HG03095 (cell line): ENCODE results near the gene SASH1.

Experiments
- ATAC-seq: cut with Tn5 transposase; IDR thresholded peaks from one replicate; pipeline ENCODE4 v1.9.1; 2021; ENCODE audit warnings: moderate library complexity; ENCODE audit not compliant: unreplicated experiment

SASH1 gene

DNA sequence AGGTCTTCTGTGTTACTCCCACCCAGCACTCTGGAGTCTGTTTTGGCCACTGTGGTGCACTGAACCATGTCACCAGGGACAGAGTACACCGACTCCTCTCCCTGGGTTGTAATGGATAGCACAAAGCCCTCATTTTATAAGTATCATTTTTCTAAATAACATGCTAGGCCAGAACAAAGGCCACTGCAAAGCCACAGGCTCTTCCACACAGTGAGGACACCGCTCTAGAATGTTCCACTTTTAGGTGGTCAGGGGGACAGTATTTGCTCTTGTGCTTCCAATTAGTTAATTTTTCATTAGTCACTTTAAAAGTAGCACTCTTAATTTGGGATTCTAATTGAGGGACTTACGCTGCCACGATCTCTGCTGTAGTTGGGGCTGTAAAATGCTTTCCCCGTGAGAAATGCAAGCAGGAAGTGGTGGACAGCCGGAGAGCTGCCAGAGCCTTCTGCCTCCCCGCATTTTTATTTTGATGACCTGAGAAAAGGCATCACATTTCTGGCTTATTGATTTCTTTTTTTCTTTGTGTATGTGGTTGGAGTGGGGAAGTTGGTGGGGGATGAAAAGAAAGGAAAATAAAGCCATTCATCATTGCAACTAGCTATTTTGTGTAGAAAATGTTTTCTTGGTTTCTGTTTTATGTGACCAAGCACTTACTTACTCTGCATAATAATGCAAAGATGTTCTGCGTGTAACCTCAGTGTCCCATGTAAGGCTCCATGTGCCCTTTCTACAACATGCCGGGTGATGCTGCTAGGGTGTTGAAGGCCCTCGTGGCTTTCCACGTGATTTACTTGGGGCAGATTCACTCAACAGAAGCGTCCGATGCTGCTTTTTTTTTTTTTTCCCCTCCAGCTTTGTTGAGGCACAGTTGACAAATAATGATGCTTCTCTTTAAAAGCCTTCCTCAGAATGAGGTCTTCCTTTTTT, 195.9 kb downstream of the SASH1 start:
- no peak for ATAC-seq

DNA sequence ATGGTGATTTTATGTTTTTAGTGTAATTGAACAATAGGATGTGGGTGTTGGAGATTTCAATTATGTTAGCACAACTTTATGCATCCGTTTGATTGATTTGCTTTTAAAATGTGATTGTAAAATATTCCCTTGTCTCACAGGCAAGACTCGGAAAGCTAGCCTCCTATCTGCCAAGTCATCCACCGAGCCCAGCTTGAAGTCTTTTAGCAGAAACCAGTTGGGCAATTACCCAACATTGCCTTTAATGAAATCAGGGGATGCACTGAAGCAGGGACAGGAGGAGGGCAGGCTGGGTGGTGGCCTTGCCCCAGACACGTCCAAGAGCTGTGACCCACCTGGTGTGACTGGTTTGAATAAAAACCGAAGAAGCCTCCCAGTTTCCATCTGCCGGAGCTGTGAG, 200.9 kb downstream of the SASH1 start:
- no peak for ATAC-seq

DNA sequence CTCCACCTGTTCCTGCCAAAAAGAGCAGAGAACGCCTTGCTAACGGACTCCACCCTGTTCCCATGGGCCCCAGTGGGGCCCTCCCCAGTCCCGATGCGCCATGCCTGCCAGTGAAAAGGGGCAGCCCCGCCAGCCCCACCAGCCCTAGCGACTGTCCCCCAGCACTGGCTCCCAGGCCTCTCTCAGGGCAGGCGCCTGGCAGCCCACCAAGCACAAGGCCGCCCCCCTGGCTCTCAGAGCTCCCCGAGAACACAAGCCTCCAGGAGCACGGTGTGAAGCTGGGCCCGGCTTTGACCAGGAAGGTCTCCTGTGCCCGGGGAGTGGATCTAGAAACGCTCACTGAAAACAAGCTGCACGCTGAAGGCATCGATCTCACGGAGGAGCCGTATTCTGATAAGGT, 201.8 kb downstream of the SASH1 start:
- ATAC-seq: no peak

DNA sequence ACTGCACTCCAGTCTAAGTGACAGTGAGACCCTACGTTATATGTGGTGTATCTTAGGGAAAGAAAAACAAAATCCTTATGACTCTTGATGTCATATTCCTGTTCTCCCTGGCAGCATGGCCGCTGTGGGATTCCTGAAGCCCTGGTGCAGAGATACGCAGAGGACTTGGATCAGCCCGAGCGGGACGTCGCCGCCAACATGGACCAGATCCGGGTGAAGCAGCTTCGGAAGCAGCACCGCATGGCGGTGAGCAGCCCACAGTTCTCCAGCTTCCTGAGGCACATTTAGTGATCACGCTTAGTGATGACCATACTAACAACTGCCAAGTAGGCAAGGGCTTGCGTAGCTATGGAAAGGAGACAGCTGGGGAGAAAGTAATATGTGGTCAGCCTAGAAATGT, 203.3 kb downstream of the SASH1 start:
- ATAC-seq: no peak

DNA sequence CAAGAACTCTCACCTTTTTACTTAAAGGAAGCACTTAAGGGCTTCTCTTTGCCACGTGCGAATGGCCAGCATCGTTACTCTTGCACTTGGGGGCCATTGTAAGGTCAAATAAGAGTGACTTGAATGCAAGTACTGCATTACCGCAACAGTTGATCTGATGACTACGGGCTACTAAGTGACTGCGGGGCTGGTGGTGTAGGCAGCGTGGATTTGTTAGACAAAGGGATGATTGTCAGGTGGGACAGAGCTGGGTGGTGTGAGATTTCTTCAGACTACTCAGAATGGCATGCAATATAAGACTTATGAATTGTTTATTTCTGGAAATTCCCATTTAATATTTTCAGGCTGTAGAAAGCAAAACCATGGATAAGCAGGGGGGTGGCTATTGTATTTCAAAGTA, 204.5 kb downstream of the SASH1 start:
- no peak for ATAC-seq

DNA sequence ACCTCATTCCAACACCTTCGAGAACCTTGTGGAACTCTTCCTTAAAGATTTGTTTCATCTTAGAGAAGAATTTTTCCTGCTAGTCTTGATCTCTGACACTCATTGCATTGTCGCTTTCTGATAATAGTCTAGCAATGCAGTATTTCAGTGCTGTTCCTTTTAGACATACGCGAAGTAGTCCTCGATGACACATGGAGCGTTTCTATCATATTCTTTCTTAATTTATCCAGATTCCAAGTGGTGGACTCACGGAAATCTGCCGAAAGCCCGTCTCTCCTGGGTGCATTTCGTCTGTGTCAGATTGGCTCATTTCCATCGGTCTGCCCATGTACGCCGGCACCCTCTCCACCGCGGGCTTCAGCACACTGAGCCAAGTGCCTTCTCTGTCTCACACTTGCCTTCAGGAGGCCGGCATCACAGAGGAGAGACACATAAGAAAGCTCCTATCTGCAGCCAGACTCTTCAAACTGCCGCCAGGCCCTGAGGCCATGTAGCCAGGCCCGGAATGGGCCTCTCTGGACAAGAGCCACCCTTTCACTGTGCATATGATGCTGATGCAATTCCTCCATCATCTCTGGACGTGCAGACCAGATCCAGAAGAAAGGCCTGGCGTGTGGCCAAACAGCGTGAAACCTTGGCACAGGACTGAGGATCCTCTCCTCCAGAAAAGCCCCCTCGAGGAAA, 205.6 kb downstream of the SASH1 start:
- no peak for ATAC-seq

DNA sequence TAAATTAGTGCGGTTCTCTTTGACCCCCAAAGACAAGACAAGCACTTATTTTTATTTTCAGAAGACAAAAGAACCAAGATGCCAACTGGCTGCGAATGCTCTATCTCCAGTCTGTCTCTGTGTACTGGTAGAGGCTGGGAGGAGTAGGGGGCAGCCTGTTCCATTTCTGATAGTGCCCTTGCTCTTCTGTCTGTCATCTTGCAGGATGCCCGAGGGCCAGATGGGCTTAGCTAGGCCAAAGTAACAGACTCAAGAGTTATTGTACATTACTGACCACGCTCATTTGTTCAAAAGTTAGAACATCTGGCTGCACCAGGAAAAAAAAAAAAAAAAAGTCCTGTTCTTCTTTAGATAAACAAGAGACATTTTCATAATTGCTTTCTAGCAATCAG, 206.1 kb downstream of the SASH1 start:
- ATAC-seq: no peak

DNA sequence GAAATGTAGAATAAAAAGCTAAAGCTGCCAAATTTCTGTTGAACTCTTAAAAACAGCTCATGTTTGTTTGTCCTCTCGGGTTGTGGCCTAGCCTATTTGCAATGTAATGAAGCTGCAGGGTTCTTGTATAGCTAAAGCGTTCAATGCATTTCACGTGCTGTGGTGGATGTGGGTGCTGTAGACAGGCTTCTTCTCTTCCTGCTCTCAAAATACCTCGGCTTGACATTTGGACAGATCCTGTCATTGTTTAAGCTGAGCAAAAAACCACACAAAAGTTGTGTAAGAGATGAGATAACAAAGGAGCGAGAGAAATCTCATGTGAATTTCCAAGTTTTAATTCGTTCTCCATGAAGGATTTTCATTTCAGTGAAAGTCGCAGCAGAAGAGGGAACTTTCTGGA, 207.9 kb downstream of the SASH1 start:
- no peak for ATAC-seq

DNA sequence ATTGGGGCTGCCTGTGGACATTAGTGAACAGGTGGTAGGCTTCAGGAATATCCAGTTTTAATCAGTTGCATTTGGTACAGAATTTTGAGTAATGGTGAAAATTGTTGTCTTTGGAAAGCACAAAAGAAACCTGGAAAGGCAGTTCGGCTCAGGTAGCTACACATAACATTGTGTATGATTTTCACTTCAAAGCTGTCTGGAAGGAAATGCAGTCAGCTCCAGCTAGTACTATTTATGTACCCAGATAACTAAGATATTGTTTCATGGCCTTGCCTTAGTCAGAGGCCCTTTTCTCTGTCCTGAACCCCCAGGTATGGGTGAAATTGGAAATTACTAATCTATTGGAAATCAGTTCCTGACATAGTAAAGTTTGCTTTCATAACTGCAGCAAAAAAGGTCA, 208.6 kb downstream of the SASH1 start:
- no peak for ATAC-seq

DNA sequence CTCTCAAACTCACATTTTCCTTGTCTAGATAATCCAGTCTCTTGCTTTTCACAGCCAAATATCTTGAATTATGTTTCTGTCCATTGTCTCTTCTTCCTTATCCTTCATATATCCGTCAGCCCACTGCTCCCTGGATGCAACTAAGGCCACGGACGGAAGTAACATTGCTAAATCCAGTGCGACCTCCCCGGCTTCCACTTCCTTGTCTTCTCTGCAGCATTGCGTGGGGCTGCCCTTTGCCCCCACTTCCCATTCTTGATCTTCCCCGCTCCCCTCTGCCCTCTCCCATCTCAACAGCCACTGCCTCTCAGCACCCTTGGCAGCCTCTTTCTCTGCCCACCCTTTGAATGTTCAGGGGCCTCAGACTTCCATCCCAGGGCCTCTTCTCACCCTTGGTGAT, 213.8 kb downstream of the SASH1 start:
- ATAC-seq: no peak

DNA sequence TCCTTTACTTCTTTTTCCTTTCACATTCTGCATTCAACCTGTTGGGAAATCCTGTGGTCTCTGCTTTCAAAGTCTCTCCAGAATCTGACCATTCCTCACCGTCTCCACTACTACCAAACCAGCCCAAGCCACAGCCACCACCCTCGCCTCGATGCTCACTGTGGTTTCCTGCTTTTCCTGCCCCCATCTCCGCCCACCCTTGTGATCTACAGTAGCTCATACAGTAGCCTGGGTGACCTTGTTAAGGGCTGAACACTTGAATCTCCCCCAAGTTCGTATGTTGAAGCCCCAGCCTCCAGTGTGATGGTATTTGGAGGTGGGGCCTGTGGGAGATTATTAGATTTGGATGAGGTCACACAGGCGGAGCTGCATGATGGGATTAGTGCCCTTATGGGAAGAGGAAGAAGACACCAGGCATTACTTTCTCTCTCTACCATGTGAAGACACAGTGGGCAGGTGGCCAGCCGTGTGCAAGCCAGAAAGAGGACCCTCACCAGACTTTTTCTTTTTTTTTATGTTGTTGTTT, 215.2 kb downstream of the SASH1 start:
- no peak for ATAC-seq

DNA sequence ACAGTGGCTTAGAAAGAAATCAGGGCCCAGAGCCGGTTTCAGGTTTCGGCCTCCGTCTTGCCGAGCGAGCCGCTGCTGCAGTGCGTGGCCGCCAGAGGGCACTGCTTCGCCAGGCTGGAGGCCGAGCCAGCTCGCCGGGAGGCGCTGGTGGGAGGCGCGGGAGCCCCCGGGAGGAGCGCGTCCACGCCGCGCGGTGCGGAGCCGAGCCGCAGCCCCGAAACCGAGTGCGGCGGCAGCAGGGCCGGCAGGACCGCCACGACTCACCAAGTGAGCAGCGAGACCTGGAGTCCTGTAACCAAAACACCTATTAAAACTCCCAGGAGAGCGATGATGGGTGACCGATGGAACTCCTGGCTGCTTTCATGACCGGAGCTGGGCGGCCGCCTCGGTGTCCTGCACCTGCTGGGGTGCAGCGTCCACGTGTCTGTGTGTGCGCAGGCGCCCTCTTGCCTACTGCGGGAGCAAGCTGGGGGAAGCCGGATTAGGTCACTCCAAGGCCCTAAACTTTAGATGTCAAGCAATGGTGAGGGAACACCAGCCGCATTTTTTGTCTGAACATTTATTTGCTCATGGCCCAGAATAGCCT, 217.3 kb downstream of the SASH1 start:
- ATAC-seq: no peak

DNA sequence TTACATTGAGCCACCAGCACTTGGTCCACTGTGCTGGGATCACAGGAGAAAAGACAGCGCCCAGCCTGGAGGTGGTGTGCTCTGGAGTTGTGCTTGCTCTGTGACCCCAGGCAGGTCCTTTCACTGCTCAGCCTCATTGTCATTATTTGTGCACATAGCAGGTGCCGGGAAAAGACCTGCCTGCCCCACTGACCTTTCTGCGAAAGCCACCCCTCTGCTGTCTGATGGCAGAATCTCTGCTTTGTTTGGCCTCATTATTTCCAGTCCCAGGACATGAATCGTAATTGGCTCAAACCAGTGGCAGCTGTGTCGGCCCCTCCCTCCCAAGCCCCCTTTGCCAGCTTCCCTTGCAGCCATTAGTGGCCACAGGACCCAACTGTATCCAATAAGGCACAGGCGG, 219.0 kb downstream of the SASH1 start:
- ATAC-seq: no peak

DNA sequence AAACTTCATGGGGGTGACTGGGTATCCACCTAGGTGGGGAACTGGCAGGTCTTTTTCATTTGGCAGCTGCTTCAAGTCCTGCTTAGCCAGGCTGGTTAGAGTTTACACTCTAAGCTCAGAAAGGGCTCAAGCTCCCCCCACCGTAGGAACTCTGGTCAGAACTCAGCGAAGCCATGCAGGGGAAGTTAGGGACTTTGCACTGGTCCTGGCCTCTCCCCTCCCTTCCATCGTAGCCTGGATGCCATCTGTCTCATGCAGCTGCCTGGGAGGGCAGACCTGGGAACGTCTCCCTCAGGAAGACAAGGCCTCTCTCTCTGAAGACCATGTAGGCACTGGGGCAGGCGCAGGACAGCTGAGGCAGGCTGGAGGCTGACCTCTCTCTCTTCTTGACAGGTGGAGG, 220.4 kb downstream of the SASH1 start:
- ATAC-seq: no peak

DNA sequence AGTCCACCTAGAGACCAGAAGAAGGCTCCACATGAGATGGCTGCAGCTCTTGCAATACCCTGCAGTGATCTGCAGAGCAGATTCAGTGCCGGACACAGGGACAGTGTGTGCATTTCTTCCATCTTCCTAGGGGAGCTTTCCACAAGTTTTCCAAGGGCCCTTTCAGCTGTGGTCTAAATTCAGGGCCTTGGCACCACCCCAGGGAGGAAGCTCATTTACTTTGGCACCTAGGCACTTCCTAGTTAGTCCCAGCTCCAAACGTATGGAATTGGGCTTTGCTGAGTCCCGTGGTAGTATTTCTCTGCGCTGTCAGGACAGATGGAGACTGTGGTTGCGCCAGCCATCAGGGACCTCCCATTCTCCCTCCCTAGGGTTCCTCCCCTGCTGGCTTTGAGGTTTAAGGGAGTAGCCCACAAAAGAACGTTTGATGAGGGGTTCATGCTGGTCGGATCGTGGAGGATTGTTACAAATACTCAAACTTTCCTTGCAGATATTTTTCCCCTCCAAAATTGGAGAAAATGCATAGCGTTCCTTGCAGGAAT, 221.9 kb downstream of the SASH1 start:
- ATAC-seq: no peak

DNA sequence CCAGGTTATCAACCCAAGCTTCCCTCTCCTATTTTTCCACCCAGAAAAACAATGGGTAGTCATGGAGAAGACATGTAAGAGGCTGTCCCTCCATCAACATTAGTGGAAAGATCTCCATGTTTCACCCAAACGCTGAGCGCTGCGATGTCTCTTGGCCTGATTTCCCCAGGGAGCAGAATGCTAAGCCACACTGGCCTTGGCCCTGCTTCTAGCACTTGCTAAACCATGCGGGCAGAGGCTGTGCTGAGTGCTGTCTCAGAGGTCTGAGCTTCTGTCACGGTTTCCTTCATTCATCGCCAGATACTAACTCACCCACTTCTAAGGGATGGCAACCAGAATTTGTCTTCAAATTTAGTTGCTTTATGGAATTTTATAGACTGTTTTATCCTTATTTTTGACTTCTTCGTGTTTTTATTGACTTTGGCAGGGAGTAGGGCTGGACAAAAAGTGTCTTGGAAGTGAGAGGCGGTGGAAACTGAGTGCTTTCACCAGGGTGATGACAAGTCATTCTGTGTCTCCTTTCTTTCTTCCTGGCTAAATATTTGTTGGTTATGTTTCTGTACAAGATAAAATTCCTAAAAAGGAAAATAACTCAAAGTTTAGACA, 222.8 kb downstream of the SASH1 start:
- no peak for ATAC-seq

DNA sequence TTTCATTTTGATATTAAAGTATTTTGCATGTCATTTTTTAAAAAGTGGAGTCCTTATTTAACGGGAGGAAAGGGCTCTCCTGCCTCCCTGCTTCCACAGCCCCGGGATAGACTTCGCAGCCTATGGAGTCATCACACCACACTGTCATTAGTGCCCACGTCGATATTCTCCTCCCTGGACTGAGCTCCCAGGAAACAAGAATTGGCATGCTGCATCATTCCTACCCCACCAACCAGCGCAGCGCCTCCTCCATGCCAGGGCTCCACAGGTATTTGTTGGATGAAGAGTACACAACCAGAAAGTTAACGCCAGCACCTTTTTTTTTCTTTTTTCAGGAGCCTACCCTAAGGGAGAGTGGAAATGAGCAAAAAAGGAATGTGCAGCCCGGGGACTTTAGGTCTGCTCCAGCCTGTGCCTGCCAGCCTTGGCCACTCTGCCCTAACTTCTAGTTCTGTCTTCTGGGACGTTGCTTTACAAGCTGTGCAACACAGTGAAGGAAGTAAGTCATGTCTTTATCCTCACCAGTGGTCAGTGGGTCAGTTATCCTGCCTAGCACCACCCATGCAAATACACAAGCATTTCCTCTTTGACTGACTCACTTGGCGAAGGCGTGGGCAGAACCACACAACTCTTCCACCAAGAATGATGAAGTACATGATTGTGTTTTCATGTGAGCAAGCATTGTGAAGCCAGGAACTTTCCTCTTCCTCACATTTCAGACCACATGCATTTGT, 223.5 kb downstream of the SASH1 start:
- no peak for ATAC-seq

DNA sequence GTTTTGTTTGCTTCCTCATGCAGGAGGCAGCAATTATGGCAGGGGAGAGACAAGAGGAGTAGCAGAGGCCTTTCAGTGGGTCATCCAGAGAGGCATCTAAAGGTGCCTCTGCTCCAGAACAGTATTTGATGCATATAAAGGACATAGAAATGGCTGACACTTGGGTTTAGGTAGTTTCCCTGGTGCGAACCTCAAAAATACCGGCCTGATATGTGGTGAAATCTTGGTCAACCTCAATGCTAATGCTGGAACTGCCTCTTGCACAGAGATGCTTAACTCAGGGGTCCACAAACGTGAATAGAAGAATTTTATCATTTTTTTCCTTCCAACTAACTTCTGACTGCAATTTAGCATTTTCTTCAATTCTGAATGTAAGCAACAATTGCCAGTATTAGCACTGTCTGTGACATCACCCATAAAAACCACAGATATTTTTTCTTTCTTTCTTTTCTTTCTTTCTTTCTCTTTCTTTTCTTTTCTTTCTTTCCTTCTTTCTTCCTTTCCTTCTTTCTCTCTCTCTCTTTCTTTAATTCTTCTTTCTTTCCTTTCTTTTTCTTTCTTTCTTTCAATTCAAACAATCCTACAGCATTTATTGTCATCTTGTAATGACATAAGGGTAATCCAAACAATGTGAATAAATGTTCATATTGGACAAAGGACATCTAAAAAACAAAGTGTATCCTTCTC, 224.2 kb downstream of the SASH1 start:
- no peak for ATAC-seq

DNA sequence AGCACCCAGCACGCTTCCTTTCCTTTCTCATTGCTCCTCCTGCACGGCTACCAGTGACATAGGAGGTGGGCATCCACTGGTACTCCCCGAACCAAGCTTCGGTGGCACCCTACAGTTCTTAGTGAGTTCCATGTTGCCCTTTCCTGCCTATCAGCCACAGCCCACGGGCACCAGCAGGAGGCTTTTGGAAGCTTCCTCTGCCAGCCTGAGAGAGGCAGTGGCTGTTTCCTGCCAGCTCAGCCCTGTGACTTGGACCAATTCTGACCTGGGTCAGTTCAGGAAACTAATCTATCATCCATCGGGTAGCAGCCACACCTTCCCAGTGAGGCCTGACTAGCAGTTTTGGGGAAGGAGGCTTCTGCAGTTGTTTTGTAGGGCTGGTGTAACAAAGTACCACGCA, 227.8 kb downstream of the SASH1 start:
- ATAC-seq: no peak
